ENCODE results near the gene TBCA.

GRCh38 chr5:77798456-77798855 is 22.3 kb upstream of the TBCA start:
- TF ChIP-seq EZH2phosphoT487 (IDR thresholded peaks at IDR 0.05; ENCODE audit: insufficient read depth, low read depth) (no peak), EZH2 (IDR thresholded peaks at IDR 0.05; ENCODE audit: insufficient read depth, poor library complexity, severe bottlenecking) (no peak)

Data from GM23248 (cell line).